Effector memory CD4-positive, alpha-beta T cell (primary cell): Measurements from ENCODE around the gene SEMA5A.

Experiments used
- DNase-seq, 3 donors: peaks; one replicate each; pipeline ENCODE4 v3.0.0-alpha.2; 2020
- H3K27ac ChIP-seq: 2 replicates; pipeline ENCODE4 v1.7.0; 2013; ENCODE audit warnings: mild to moderate bottlenecking, low read length, moderate library complexity; ENCODE audit not compliant: insufficient read depth, poor library complexity, severe bottlenecking
- H3K27me3 ChIP-seq: replicated peaks from 2 replicates; pipeline ENCODE4 v1.7.0; 2013; ENCODE audit warnings: mild to moderate bottlenecking, low read length; ENCODE audit not compliant: insufficient read depth, control insufficient read depth, poor library complexity, severe bottlenecking
- H3K36me3 ChIP-seq: 2 replicates; pipeline ENCODE4 v1.7.0; 2013; ENCODE audit warnings: mild to moderate bottlenecking, low read length, moderate library complexity; ENCODE audit not compliant: control insufficient read depth, insufficient read depth
- H3K4me1 ChIP-seq: 2 replicates; pipeline ENCODE4 v1.7.0; 2013; ENCODE audit warnings: low read length, mild to moderate bottlenecking; ENCODE audit not compliant: control insufficient read depth, insufficient read depth, poor library complexity, severe bottlenecking
- H3K4me3 ChIP-seq: 2 replicates; pipeline ENCODE4 v1.7.0; 2013; ENCODE audit warnings: low read length, low read depth, mild to moderate bottlenecking; ENCODE audit not compliant: insufficient read depth, poor library complexity, severe bottlenecking
- H3K9me3 ChIP-seq: 2 replicates; pipeline ENCODE4 v1.7.0; 2013; ENCODE audit warnings: mild to moderate bottlenecking, low read length, moderate library complexity; ENCODE audit not compliant: control insufficient read depth

Gene SEMA5A

GRCh38 chr5:9283021-9283420 lies 262.9 kb downstream of the SEMA5A start:
- no peaks in the 10 kb centered on the region for H3K4me1 ChIP-seq
- H3K4me3 ChIP-seq, result no peak overlapping the region
- H3K27me3 ChIP-seq, result no peaks in the 10 kb centered on the region
- no peaks in the 10 kb centered on the region for H3K9me3 ChIP-seq
- DNase-seq, result no peak
- no peak overlapping the region for H3K27ac ChIP-seq
- no peaks in the 10 kb centered on the region for H3K36me3 ChIP-seq

GRCh38 chr5:9282211-9282610 lies 263.7 kb downstream of the SEMA5A start:
- H3K36me3 ChIP-seq, result no peaks in the 10 kb centered on the region

GRCh38 chr5:9279774-9280173 lies 266.1 kb downstream of the SEMA5A start:
- no peaks in the 10 kb centered on the region for H3K27me3 ChIP-seq
- no peaks in the 10 kb centered on the region for H3K9me3 ChIP-seq
- no peak for DNase-seq
- H3K27ac ChIP-seq, result no peak overlapping the region
- H3K4me3 ChIP-seq, result no peak overlapping the region
- no peaks in the 10 kb centered on the region for H3K36me3 ChIP-seq
- H3K4me1 ChIP-seq, result no peaks in the 10 kb centered on the region

More at GRCh38 chr5:9282211-9282610, 263.7 kb downstream of the SEMA5A start:
- Histone ChIP-seq H3K27ac (no peak overlapping the region), H3K4me1 (no peaks in the 10 kb centered on the region), H3K9me3 (no peaks in the 10 kb centered on the region), H3K27me3 (no peaks in the 10 kb centered on the region), H3K4me3 (no peak overlapping the region)
- no peak for DNase-seq

DNA sequence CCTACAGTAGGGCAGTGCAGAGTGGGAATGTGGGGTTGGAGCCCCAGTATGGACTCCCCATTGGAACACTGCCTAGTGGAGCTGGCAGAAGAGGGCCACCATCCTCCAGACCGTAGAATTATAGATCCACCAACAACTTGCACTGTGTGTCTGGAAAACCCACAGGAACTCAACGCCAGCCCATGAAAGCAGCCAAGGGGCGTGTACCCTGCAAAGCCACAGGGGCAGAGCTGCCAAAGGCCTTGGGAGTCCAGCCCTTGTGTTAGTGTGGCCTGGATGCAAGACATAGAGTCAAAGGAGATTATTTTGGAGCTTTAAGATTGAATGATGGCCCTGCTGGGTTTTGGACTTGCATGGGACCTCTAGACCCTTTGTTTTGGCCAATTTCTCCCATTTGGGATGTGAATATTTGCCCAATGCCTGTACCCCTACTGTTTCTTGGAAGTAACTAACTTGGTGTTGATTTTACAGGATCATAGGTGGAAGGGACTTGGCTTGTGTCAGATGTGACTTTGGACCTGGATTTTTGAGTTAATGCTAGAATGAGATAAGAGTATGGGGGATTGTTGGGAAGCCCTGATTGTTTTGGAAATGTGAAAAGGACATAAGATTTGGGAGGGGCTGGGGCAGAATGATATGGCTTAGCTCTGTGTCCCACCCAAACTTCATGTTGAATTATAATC lies 266.8 kb downstream of the SEMA5A start:
- no peak for DNase-seq
- no peak overlapping the region for H3K27ac ChIP-seq
- no peak overlapping the region for H3K4me3 ChIP-seq
- no peaks in the 10 kb centered on the region for H3K4me1 ChIP-seq
- H3K27me3 ChIP-seq, result no peaks in the 10 kb centered on the region
- H3K9me3 ChIP-seq, result no peaks in the 10 kb centered on the region
- H3K36me3 ChIP-seq, result no peaks in the 10 kb centered on the region

GRCh38 chr5:9269014-9269413 lies 276.9 kb downstream of the SEMA5A start:
- no peaks in the 10 kb centered on the region for H3K9me3 ChIP-seq
- no peaks in the 10 kb centered on the region for H3K4me1 ChIP-seq
- no peak for DNase-seq
- H3K4me3 ChIP-seq, result no peak overlapping the region
- H3K36me3 ChIP-seq, result no peaks in the 10 kb centered on the region
- H3K27ac ChIP-seq, result no peak overlapping the region
- no peaks in the 10 kb centered on the region for H3K27me3 ChIP-seq

DNA sequence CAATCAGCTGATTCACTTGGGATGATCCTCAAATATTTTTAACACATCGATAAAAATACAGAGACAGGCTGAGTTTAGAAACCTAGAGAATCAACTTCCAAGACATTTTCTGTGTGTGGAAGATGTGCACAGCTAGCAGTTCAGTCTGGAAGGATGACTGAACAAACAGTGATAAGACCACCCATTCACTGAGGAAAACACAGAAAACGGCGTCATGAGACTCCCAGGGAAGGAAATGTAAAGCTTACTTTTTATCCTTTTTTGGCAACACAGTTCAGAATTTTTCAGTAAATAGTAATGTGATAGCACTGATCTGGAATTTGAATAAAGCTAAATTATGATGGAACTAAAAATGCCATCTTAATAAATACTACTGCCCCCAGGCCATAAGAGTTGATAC lies 277.6 kb downstream of the SEMA5A start:
- Histone ChIP-seq H3K27me3 (no peaks in the 10 kb centered on the region), H3K9me3 (no peaks in the 10 kb centered on the region), H3K4me1 (no peaks in the 10 kb centered on the region), H3K4me3 (no peak overlapping the region), H3K36me3 (no peaks in the 10 kb centered on the region), H3K27ac (no peak overlapping the region)
- no peak for DNase-seq

DNA sequence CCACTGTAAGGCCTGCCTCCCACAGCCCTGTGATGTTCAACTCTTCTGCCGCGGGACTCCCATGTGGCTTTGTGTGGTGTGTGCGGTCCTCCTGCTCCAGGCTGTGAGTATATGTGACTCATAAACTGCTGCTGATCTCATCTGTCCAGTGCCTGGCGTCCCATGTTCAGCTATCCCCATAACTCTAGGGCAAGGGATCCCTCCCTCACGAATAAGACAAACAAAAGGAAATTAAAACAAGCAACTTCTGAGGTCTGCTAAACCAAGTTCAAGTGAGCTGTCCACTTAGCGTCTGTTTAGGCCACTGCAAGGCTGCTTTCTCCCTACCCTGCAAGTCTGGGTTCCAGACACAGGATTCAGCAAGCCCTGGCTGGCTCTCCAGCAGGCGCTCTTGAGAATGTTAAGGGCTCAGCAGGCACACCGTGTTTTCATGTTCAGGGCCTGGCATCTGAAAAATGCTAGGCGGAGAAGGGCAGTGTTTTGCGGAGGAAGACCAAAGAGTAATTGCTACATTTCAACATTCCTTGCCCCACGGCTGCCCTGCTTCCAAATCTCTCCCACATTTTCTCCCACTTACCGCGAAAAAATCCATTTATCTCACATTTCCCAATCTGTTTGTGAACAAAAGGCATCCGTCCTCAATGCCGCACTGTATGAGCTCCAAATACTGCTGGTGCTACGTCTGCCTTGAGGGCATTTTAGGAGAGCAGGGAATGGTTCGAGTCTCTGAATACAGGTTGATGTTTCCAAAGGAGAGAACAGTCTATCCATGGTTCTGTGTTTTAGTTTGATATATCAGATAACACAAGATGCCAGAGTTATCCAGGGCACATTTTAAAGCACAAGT lies 280.2 kb downstream of the SEMA5A start:
- no peak overlapping the region for H3K27ac ChIP-seq
- H3K4me1 ChIP-seq, result no peaks in the 10 kb centered on the region
- no peak for DNase-seq
- no peak overlapping the region for H3K4me3 ChIP-seq
- no peaks in the 10 kb centered on the region for H3K27me3 ChIP-seq
- H3K36me3 ChIP-seq, result no peaks in the 10 kb centered on the region
- H3K9me3 ChIP-seq, result no peaks in the 10 kb centered on the region

DNA sequence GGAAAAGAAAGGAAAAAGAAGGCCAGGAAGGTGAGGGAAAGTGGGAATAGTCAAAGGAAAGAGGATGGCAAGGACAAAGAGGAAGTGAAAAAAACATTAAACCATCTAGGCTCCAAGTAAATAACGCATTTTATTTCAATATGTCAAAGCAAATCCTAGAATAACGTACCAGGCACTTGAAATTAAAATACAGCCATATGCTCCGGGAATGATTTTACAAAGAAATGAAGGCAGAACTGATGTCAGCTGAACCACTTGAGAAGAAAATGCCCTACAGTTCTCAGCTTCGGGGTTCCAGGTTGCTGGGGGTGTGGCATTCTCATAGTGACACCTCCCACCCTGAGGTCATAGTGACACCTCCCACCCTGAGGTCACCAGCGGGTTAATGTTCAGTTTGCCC lies 281.6 kb downstream of the SEMA5A start:
- Histone ChIP-seq H3K4me3 (no peak overlapping the region), H3K4me1 (no peaks in the 10 kb centered on the region), H3K27me3 (no peaks in the 10 kb centered on the region), H3K36me3 (no peaks in the 10 kb centered on the region), H3K9me3 (no peaks in the 10 kb centered on the region), H3K27ac (no peak overlapping the region)
- DNase-seq, result no peak

DNA sequence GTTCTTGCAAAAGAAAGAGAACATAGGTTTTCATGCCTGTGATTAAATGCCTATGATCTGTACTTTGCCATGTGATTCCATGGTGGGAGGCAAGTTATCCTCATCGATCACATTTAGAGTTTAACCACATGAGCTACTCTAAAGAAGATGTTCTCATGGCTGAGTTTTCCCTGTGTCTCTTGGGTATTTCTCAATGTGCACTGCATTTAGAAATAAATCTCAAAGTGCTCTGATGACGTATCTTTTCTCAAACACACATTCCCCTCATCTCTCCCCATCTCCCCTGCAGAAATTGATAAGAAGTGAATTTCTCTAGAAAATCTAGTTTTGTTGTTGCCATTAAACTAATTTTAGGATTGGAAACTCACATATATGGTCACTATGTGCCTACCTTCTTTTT lies 282.2 kb downstream of the SEMA5A start:
- Histone ChIP-seq H3K9me3 (no peaks in the 10 kb centered on the region), H3K4me1 (no peaks in the 10 kb centered on the region), H3K36me3 (no peaks in the 10 kb centered on the region), H3K27ac (no peak overlapping the region), H3K4me3 (no peak overlapping the region), H3K27me3 (no peaks in the 10 kb centered on the region)
- DNase-seq, result no peak

GRCh38 chr5:9251379-9251980 lies 294.4 kb downstream of the SEMA5A start:
- Histone ChIP-seq H3K27ac (no peak overlapping the region), H3K9me3 (no peaks in the 10 kb centered on the region), H3K4me1 (no peaks in the 10 kb centered on the region), H3K4me3 (no peak overlapping the region), H3K36me3 (no peaks in the 10 kb centered on the region), H3K27me3 (no peaks in the 10 kb centered on the region)
- no peak for DNase-seq
